Fibroblast of lung (primary cell): ENCODE measurements around the gene APBB2. TPM values are rescaled to one million over a fixed set of nuclear protein-coding genes. Genes with fewer than 3 reads are reported as not detected.

Experiments used
- DNase-seq, 2 donors: peaks; one replicate each; pipeline versions ENCODE4 v3.0.0 to v3.0.0-alpha.2; 2010; ENCODE audit warnings: low read depth in 2 of 2
- H2AFZ ChIP-seq: 2 replicates; pipeline ENCODE4 v1.5.1; 2012; ENCODE audit warnings: low read length, control low read depth, inconsistent platforms
- H3K27ac ChIP-seq: 2 replicates; pipeline ENCODE4 v1.5.1; 2011; ENCODE audit warnings: low read length, control low read depth; ENCODE audit not compliant: insufficient read depth
- H3K27me3 ChIP-seq: 2 replicates; pipeline ENCODE4 v1.5.1; 2011; ENCODE audit warnings: mild to moderate bottlenecking, low read length; ENCODE audit not compliant: control insufficient read depth, insufficient read depth
- H3K36me3 ChIP-seq: 2 replicates; pipeline ENCODE4 v1.5.1; 2011; ENCODE audit warnings: low read length; ENCODE audit not compliant: control insufficient read depth, insufficient read depth
- H3K4me1 ChIP-seq: 2 replicates; pipeline ENCODE4 v1.5.1; 2011; ENCODE audit warnings: low read length; ENCODE audit not compliant: control insufficient read depth, insufficient read depth; ENCODE audit errors: extremely low read depth
- H3K4me2 ChIP-seq: 2 replicates; pipeline ENCODE4 v1.5.1; 2011; ENCODE audit warnings: low read length, control low read depth; ENCODE audit not compliant: insufficient read depth; ENCODE audit errors: extremely low read depth
- H3K4me3 ChIP-seq, 4 experiments: fragments of 200-600 bp in 1 of 4; sonication (generic) in 1 of 4; replicated peaks in 1 of 4; 2 replicates each; pipeline ENCODE4 v1.5.1; 2011 to 2016; ENCODE audit warnings: low read length in 4 of 4, low read depth in 3 of 4, mild to moderate bottlenecking in 3 of 4, control low read depth in 2 of 4, inconsistent platforms in 1 of 4, mixed read lengths in 1 of 4; ENCODE audit not compliant: insufficient read depth in 1 of 4; ENCODE audit errors: control extremely low read depth in 1 of 4
- H3K79me2 ChIP-seq: 2 replicates; pipeline ENCODE4 v1.5.1; 2012; ENCODE audit warnings: mild to moderate bottlenecking, low read length, inconsistent platforms; ENCODE audit not compliant: control insufficient read depth, insufficient read depth
- H3K9ac ChIP-seq: 2 replicates; pipeline ENCODE4 v1.5.1; 2011; ENCODE audit warnings: mild to moderate bottlenecking, low read length, control low read depth; ENCODE audit not compliant: insufficient read depth
- H3K9me3 ChIP-seq: 2 replicates; pipeline ENCODE4 v1.5.1; 2012; ENCODE audit warnings: low read depth, low read length; ENCODE audit not compliant: control insufficient read depth, insufficient read depth
- H4K20me1 ChIP-seq: 2 replicates; pipeline ENCODE4 v1.5.1; 2011; ENCODE audit warnings: low read length; ENCODE audit not compliant: control insufficient read depth, insufficient read depth; ENCODE audit errors: extremely low read depth
- EZH2 ChIP-seq: IDR thresholded peaks from 2 replicates; pipeline ENCODE4 v1.5.1; 2012; ENCODE audit warnings: low read length, control low read depth, mild to moderate bottlenecking; ENCODE audit errors: missing control alignments
- polyA plus RNA-seq, 2 donors: library from polyadenylated mRNA; depleted of rRNA in 1 of 2; stranded (reverse) in 1 of 2; unstranded in 1 of 2; fragments of >200 nt; gene quantifications; 2 replicates each; pipeline ENCODE4 v1.2.1, GENCODE V29; 2011 to 2012; ENCODE audit warnings: missing spikeins in 1 of 2
- total RNA-seq: library from RNA; depleted of rRNA; stranded (reverse); fragments of >200 nt; gene quantifications from 2 replicates; pipeline ENCODE4 v1.2.1, GENCODE V29; 2014
- TF ChIP-seq, protein P1 (sequence below), 2 donors: IDR thresholded peaks in 1 of 2; conservative IDR thresholded peaks in 1 of 2; 1 replicate in 1 of 2; 2 replicates in 1 of 2; pipeline ENCODE4 v1.5.1; 2011 to 2012; ENCODE audit warnings: low read length in 2 of 2, control low read depth in 1 of 2, inconsistent platforms in 1 of 2, low read depth in 1 of 2, mild to moderate bottlenecking in 1 of 2

APBB2 gene
- total and polyA plus RNA-seq, 2 donors (not counting 1 experiment from before 2014, with no cell fraction given) = 25.1 to 29.8 TPM

GRCh38 chr4:41160012-41160789 is 54.1 kb downstream of the APBB2 start:
- Histone ChIP-seq H3K4me1 (peaks cover 20% of the 10 kb centered on the region), H3K9ac (no peak overlapping the region), H3K27ac (no peak overlapping the region), H3K79me2 (peaks cover 13% of the 10 kb centered on the region), H3K4me3 (no peak overlapping the region), H2AFZ (no peak overlapping the region), H4K20me1 (no peaks in the 10 kb centered on the region), H3K9me3 (no peaks in the 10 kb centered on the region), H3K4me2 (no peak overlapping the region), H3K27me3 (no peaks in the 10 kb centered on the region), H3K36me3 (no peaks in the 10 kb centered on the region)
- peak; percentile 82 to 100 for DNase-seq
- TF ChIP-seq, protein P1, sequence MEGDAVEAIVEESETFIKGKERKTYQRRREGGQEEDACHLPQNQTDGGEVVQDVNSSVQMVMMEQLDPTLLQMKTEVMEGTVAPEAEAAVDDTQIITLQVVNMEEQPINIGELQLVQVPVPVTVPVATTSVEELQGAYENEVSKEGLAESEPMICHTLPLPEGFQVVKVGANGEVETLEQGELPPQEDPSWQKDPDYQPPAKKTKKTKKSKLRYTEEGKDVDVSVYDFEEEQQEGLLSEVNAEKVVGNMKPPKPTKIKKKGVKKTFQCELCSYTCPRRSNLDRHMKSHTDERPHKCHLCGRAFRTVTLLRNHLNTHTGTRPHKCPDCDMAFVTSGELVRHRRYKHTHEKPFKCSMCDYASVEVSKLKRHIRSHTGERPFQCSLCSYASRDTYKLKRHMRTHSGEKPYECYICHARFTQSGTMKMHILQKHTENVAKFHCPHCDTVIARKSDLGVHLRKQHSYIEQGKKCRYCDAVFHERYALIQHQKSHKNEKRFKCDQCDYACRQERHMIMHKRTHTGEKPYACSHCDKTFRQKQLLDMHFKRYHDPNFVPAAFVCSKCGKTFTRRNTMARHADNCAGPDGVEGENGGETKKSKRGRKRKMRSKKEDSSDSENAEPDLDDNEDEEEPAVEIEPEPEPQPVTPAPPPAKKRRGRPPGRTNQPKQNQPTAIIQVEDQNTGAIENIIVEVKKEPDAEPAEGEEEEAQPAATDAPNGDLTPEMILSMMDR (conservative IDR thresholded peaks at IDR 0.05 in 1 of 2, IDR thresholded peaks at IDR 0.05 in 1 of 2; ENCODE audit: low read depth in 1 of 2, low read length in 2 of 2) = no peak
- TF ChIP-seq EZH2 = no peak

GRCh38 chr4:41158756-41159155 is 55.6 kb downstream of the APBB2 start:
- H3K4me1 ChIP-seq = peaks cover 20% of the 10 kb centered on the region
- H3K9ac ChIP-seq = no peak overlapping the region
- no peak overlapping the region for H2AFZ ChIP-seq
- no peaks in the 10 kb centered on the region for H3K27me3 ChIP-seq
- TF ChIP-seq, protein P1 (conservative IDR thresholded peaks at IDR 0.05 in 1 of 2, IDR thresholded peaks at IDR 0.05 in 1 of 2; ENCODE audit: low read depth in 1 of 2, low read length in 2 of 2) = no peak
- TF ChIP-seq EZH2 = no peak
- DNase-seq = no peak
- H3K79me2 ChIP-seq = peaks cover 13% of the 10 kb centered on the region
- no peak overlapping the region for H3K4me3 ChIP-seq
- H3K4me2 ChIP-seq = no peak overlapping the region
- no peaks in the 10 kb centered on the region for H4K20me1 ChIP-seq
- H3K9me3 ChIP-seq = no peaks in the 10 kb centered on the region
- no peak overlapping the region for H3K27ac ChIP-seq
- H3K36me3 ChIP-seq = no peaks in the 10 kb centered on the region

- peaks cover 20% of the 10 kb centered on the region for H3K4me1 ChIP-seq
- H3K27me3 ChIP-seq = no peaks in the 10 kb centered on the region
- H4K20me1 ChIP-seq = no peaks in the 10 kb centered on the region
- H3K9me3 ChIP-seq = no peaks in the 10 kb centered on the region
- no peak for DNase-seq
- no peak overlapping the region for H3K4me3 ChIP-seq
- no peaks in the 10 kb centered on the region for H3K36me3 ChIP-seq
- no peak for TF ChIP-seq EZH2
- TF ChIP-seq, protein P1 (conservative IDR thresholded peaks at IDR 0.05 in 1 of 2, IDR thresholded peaks at IDR 0.05 in 1 of 2; ENCODE audit: low read depth in 1 of 2, low read length in 2 of 2) = no peak
- no peak overlapping the region for H2AFZ ChIP-seq
- H3K27ac ChIP-seq = no peak overlapping the region
- H3K79me2 ChIP-seq = peaks cover 13% of the 10 kb centered on the region
- no peak overlapping the region for H3K4me2 ChIP-seq
- no peak overlapping the region for H3K9ac ChIP-seq
Observed at GRCh38 chr4:41158274-41158673, 56.1 kb downstream of the APBB2 start.
